ENCODE data around the gene LCP2. TPM values are rescaled to one million over a fixed set of nuclear protein-coding genes. Genes with fewer than 3 reads are reported as not detected.

LCP2 gene
- total RNA-seq, 1 donor from 2014 or later = 0.09 TPM

- Histone ChIP-seq H3K79me2 (ENCODE audit: insufficient read depth, low read length) (no peaks in the 10 kb centered on the region), H3K27ac (ENCODE audit: low read depth, low read length) (no peak overlapping the region), H3K4me2 (ENCODE audit: low read length) (no peak overlapping the region), H3K9me3 (ENCODE audit: insufficient read depth, low read depth, low read length) (no peaks in the 10 kb centered on the region), H4K20me1 (ENCODE audit: insufficient read depth, low read length) (no peaks in the 10 kb centered on the region), H3K36me3 (ENCODE audit: insufficient read depth, low read length) (no peaks in the 10 kb centered on the region), H3K9ac (ENCODE audit: low read length) (no peak overlapping the region), H2AFZ (ENCODE audit: low read depth, low read length) (no peak overlapping the region), H3K4me1 (ENCODE audit: insufficient read depth, low read length) (no peaks in the 10 kb centered on the region), H3K4me3 (ENCODE audit: insufficient read depth, low read depth, low read length) (no peak overlapping the region), H3K27me3 (ENCODE audit: insufficient read depth, low read length) (peaks cover 2% of the 10 kb centered on the region)
- Mint-ChIP-seq H3K36me3 (ENCODE audit: low read depth, unreplicated experiment) (peaks cover 3% of the 10 kb centered on the region), H3K4me3 (ENCODE audit: unreplicated experiment) (no peak overlapping the region), H3K4me1 (ENCODE audit: low read depth, unreplicated experiment) (peaks cover 6% of the 10 kb centered on the region), H3K27ac (ENCODE audit: unreplicated experiment) (no peak overlapping the region), H3K9me3 (ENCODE audit: unreplicated experiment) (peaks cover 17% of the 10 kb centered on the region), H3K27me3 (ENCODE audit: low read depth, unreplicated experiment) (peaks cover 29% of the 10 kb centered on the region)
- FAIRE-seq = no peak
- TF ChIP-seq CTCF (IDR thresholded peaks at IDR 0.05; ENCODE audit: insufficient read depth, low read depth, low read length) (no peak), EZH2 (IDR thresholded peaks at IDR 0.05; ENCODE audit: insufficient read depth, low read length) (no peak)
- no peak for DNase-seq (ENCODE audit: low read depth)
These were observed 4.3 kb downstream of the LCP2 start for GRCh38 chr5:170293273-170293672.

DNA sequence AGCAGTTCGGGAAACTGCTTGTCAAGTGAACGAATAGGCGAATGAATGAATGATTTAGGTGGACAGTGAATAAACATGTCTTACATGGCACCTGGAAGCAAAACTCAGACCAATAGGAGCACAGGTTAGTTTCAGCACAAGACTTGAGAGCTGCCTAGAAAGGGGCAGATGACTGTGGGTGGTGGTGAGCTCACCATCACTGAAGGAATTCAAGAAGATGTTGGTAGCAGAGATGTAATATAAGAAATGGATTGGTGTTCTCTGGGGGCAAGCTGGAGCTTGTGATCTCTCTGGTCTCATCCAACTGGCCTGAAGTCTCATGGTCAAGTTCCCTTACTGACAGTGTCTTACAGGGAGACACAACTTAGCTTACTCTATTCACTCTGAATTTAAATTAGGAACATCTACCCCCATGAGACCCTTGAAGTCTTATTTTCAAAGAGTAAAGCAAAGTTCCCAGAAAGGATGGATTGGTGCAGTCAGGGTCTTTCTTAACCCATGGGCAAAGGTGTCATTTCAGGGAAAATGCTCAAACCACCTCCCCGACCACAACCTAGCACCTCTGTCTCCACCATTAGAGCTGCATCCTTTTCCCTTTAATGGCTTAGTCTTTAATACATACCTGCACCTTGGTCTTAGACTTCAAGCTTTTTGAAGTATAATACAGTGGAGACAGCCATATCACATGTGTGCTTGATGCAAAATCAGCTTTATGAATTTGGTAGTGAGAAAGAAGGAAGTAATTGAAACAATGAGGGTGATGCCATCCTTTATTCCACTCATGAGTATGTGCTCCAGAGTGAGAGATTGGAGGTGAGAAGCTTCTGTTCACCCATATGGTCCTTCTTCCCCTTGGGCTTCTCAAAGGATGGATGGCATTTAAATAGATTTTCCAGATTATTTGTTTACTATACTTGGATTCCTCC is 5.1 kb downstream of the LCP2 start:
- Histone ChIP-seq H3K4me2 (ENCODE audit: low read length) (no peak overlapping the region), H3K27me3 (ENCODE audit: insufficient read depth, low read length) (peaks cover 2% of the 10 kb centered on the region), H3K79me2 (ENCODE audit: insufficient read depth, low read length) (no peaks in the 10 kb centered on the region), H3K27ac (ENCODE audit: low read depth, low read length) (no peak overlapping the region), H3K36me3 (ENCODE audit: insufficient read depth, low read length) (no peaks in the 10 kb centered on the region), H3K9ac (ENCODE audit: low read length) (no peak overlapping the region), H2AFZ (ENCODE audit: low read depth, low read length) (no peak overlapping the region), H3K4me3 (ENCODE audit: insufficient read depth, low read depth, low read length) (no peak overlapping the region), H3K4me1 (ENCODE audit: insufficient read depth, low read length) (no peaks in the 10 kb centered on the region), H4K20me1 (ENCODE audit: insufficient read depth, low read length) (no peaks in the 10 kb centered on the region), H3K9me3 (ENCODE audit: insufficient read depth, low read depth, low read length) (no peaks in the 10 kb centered on the region)
- Mint-ChIP-seq H3K27me3 (ENCODE audit: low read depth, unreplicated experiment) (peaks cover 27% of the 10 kb centered on the region), H3K27ac (ENCODE audit: unreplicated experiment) (no peak overlapping the region), H3K4me1 (ENCODE audit: low read depth, unreplicated experiment) (no peaks in the 10 kb centered on the region), H3K4me3 (ENCODE audit: unreplicated experiment) (no peak overlapping the region), H3K36me3 (ENCODE audit: low read depth, unreplicated experiment) (peaks cover 3% of the 10 kb centered on the region), H3K9me3 (ENCODE audit: unreplicated experiment) (peaks cover 19% of the 10 kb centered on the region)
- FAIRE-seq = no peak
- DNase-seq (ENCODE audit: low read depth) = no peak
- TF ChIP-seq EZH2 (IDR thresholded peaks at IDR 0.05; ENCODE audit: insufficient read depth, low read length) = no peak
- no peak for TF ChIP-seq CTCF (IDR thresholded peaks at IDR 0.05; ENCODE audit: insufficient read depth, low read depth, low read length)

GRCh38 chr5:170290498-170290897 is 7.1 kb downstream of the LCP2 start:
- Mint-ChIP-seq H3K4me3 (ENCODE audit: unreplicated experiment) (no peak overlapping the region), H3K27me3 (ENCODE audit: low read depth, unreplicated experiment) (peaks cover 16% of the 10 kb centered on the region), H3K4me1 (ENCODE audit: low read depth, unreplicated experiment) (no peaks in the 10 kb centered on the region), H3K36me3 (ENCODE audit: low read depth, unreplicated experiment) (peaks cover 3% of the 10 kb centered on the region), H3K9me3 (ENCODE audit: unreplicated experiment) (peaks cover 25% of the 10 kb centered on the region), H3K27ac (ENCODE audit: unreplicated experiment) (no peak overlapping the region)
- Histone ChIP-seq H3K36me3 (ENCODE audit: insufficient read depth, low read length) (no peaks in the 10 kb centered on the region), H3K27ac (ENCODE audit: low read depth, low read length) (no peak overlapping the region), H3K9ac (ENCODE audit: low read length) (no peak overlapping the region), H3K27me3 (ENCODE audit: insufficient read depth, low read length) (peaks cover 2% of the 10 kb centered on the region), H3K4me3 (ENCODE audit: insufficient read depth, low read depth, low read length) (no peak overlapping the region), H4K20me1 (ENCODE audit: insufficient read depth, low read length) (no peaks in the 10 kb centered on the region), H3K79me2 (ENCODE audit: insufficient read depth, low read length) (no peaks in the 10 kb centered on the region), H2AFZ (ENCODE audit: low read depth, low read length) (no peak overlapping the region), H3K9me3 (ENCODE audit: insufficient read depth, low read depth, low read length) (no peaks in the 10 kb centered on the region), H3K4me2 (ENCODE audit: low read length) (no peak overlapping the region), H3K4me1 (ENCODE audit: insufficient read depth, low read length) (no peaks in the 10 kb centered on the region)
- no peak for DNase-seq (ENCODE audit: low read depth)
- FAIRE-seq = no peak
- TF ChIP-seq EZH2 (IDR thresholded peaks at IDR 0.05; ENCODE audit: insufficient read depth, low read length) (no peak), CTCF (IDR thresholded peaks at IDR 0.05; ENCODE audit: insufficient read depth, low read depth, low read length) (no peak)
